ENCODE data around the gene NUBP2. TPM values are rescaled to one million over a fixed set of nuclear protein-coding genes. Genes with fewer than 3 reads are reported as not detected.

The NUBP2 gene
- polyA plus RNA-seq, 3 donors: 53.8 to 71.8 (median 59.2) TPM

GRCh38 chr16:1816396-1817275 is 33.9 kb downstream of the NUBP2 start:
- H3K27ac ChIP-seq (ENCODE audit: low read depth, low read length): no peak overlapping the region
- WGBS, 3 donors: 90 to 94% (median 92%) methylated on average over 35 to 40 of the region's 40 CpGs

- WGBS, 3 donors: 91 to 95% (median 93%) methylated on average over 9 of the region's 9 CpGs
- H3K27ac ChIP-seq (ENCODE audit: low read depth, low read length): no peak overlapping the region
Observed at GRCh38 chr16:1817276-1817589, 34.5 kb downstream of the NUBP2 start.

- 90 to 94% (median 93%) methylated on average over 16 to 17 of the region's 17 CpGs for WGBS, 3 donors
- H3K27ac ChIP-seq (ENCODE audit: low read depth, low read length): no peak overlapping the region
Observed at GRCh38 chr16:1817716-1818115, 35.0 kb downstream of the NUBP2 start.

GRCh38 chr16:1818204-1818872 is 35.6 kb downstream of the NUBP2 start:
- WGBS, 3 donors: 93 to 97% (median 96%) methylated on average over 24 to 27 of the region's 27 CpGs
- no peak overlapping the region for H3K27ac ChIP-seq (ENCODE audit: low read depth, low read length)

GRCh38 chr16:1818873-1819525 is 36.2 kb downstream of the NUBP2 start:
- WGBS, 3 donors: 92 to 96% (median 95%) methylated on average over 35 of the region's 35 CpGs
- H3K27ac ChIP-seq (ENCODE audit: low read depth, low read length): no peak overlapping the region

- WGBS, 3 donors: 91 to 96% (median 93%) methylated on average over 15 of the region's 15 CpGs
Observed at GRCh38 chr16:1819611-1820010, 36.9 kb downstream of the NUBP2 start.

GRCh38 chr16:1820096-1820945 is 37.6 kb downstream of the NUBP2 start:
- H3K27ac ChIP-seq (ENCODE audit: low read depth, low read length): no peak overlapping the region
- 90 to 91% (median 91%) methylated on average over 25 of the region's 25 CpGs for WGBS, 3 donors

More at GRCh38 chr16:1819611-1820010, 36.9 kb downstream of the NUBP2 start:
- no peak overlapping the region for H3K27ac ChIP-seq (ENCODE audit: low read depth, low read length)

GRCh38 chr16:1820946-1821290 is 38.2 kb downstream of the NUBP2 start:
- 89 to 94% (median 91%) methylated on average over 11 to 12 of the region's 12 CpGs for WGBS, 3 donors
- no peak overlapping the region for H3K27ac ChIP-seq (ENCODE audit: low read depth, low read length)

- no peak overlapping the region for H3K27ac ChIP-seq (ENCODE audit: low read depth, low read length)
- WGBS, 3 donors: 92 to 96% (median 94%) methylated on average over 24 of the region's 24 CpGs
Observed at GRCh38 chr16:1821861-1822611, 39.3 kb downstream of the NUBP2 start.

GRCh38 chr16:1822801-1823200 is 40.0 kb downstream of the NUBP2 start:
- no peak overlapping the region for H3K27ac ChIP-seq (ENCODE audit: low read depth, low read length)
- WGBS, 3 donors: 90 to 94% (median 92%) methylated on average over 16 of the region's 16 CpGs

GRCh38 chr16:1823821-1824220 is 41.1 kb downstream of the NUBP2 start:
- no peak overlapping the region for H3K27ac ChIP-seq (ENCODE audit: low read depth, low read length)
- WGBS, 3 donors: 43 to 76% (median 75%) methylated on average over 9 of the region's 9 CpGs

GRCh38 chr16:1825381-1825863 is 42.7 kb downstream of the NUBP2 start:
- 36 to 70% (median 63%) methylated on average over 15 of the region's 15 CpGs for WGBS, 3 donors
- no peak overlapping the region for H3K27ac ChIP-seq (ENCODE audit: low read depth, low read length)

- no peak overlapping the region for H3K27ac ChIP-seq (ENCODE audit: low read depth, low read length)
- 1% methylated on average over 51 to 96 of the region's 96 CpGs for WGBS, 3 donors
Observed at GRCh38 chr16:1825864-1826690, 43.3 kb downstream of the NUBP2 start.

GRCh38 chr16:1826691-1827573 is 44.2 kb downstream of the NUBP2 start, which contains the start of the genes FAHD1 and HAGH:
FAHD1 (plus strand) TSS chr16:1827206; CDS start chr16:1827239, 33 bp downstream.
HAGH (minus strand) TSS chr16:1826825; CDS start chr16:1826787, 38 bp downstream.
- 0% methylated on average over 79 to 104 of the region's 104 CpGs for WGBS, 3 donors
- H3K27ac ChIP-seq (ENCODE audit: low read depth, low read length): peak within 1 kb of the TSS; percentile 48

- H3K27ac ChIP-seq (ENCODE audit: low read depth, low read length): no peak overlapping the region
- WGBS, 3 donors: 25 to 77% (median 72%) methylated on average over 11 of the region's 11 CpGs
Observed at GRCh38 chr16:1828645-1829410, 46.1 kb downstream of the NUBP2 start.
